MM.1S (cell line): ENCODE data around the gene DSCAM.

Experiments used
- DNase-seq: peaks from one replicate; pipeline ENCODE4 v3.0.0-alpha.2; 2015
- H2AFZ ChIP-seq: fragments of 300-600 bp; sonication (generic); 2 replicates; pipeline ENCODE4 v1.6.0; 2016; ENCODE audit warnings: antibody characterized with exemption, low read length
- H3F3A ChIP-seq: fragments of 300-600 bp; sonication (generic); 2 replicates; pipeline ENCODE4 v1.6.1; 2016; ENCODE audit warnings: mild to moderate bottlenecking, antibody characterized with exemption, low read length, moderate library complexity, mixed read lengths; ENCODE audit not compliant: insufficient read depth
- H3K27ac ChIP-seq: fragments of 300-600 bp; sonication (generic); 2 replicates; pipeline ENCODE4 v1.5.1; 2016; ENCODE audit warnings: mild to moderate bottlenecking, low read length
- H3K27me3 ChIP-seq: fragments of 300-600 bp; sonication (generic); replicated peaks from 2 replicates; pipeline ENCODE4 v1.6.0; 2016; ENCODE audit warnings: low read length; ENCODE audit not compliant: insufficient read depth
- H3K36me3 ChIP-seq: fragments of 300-600 bp; sonication (generic); replicated peaks from 2 replicates; pipeline ENCODE4 v1.6.1; 2016; ENCODE audit warnings: mild to moderate bottlenecking, low read length, mixed read lengths; ENCODE audit not compliant: insufficient read depth
- H3K4me1 ChIP-seq: fragments of 300-600 bp; sonication (generic); 2 replicates; pipeline ENCODE4 v1.6.1; 2016; ENCODE audit warnings: low read length, mixed read lengths
- H3K4me2 ChIP-seq: fragments of 300-600 bp; sonication (generic); 2 replicates; pipeline ENCODE4 v1.6.0; 2016; ENCODE audit warnings: low read depth, low read length
- H3K4me3 ChIP-seq: fragments of 300-600 bp; sonication (generic); 2 replicates; pipeline ENCODE4 v1.5.1; 2016; ENCODE audit warnings: low read length, mixed read lengths
- H3K79me2 ChIP-seq: fragments of 300-600 bp; sonication (generic); 2 replicates; pipeline ENCODE4 v1.6.1; 2016; ENCODE audit warnings: mixed run types, low read length, mixed read lengths
- H3K9ac ChIP-seq: fragments of 300-600 bp; sonication (generic); 2 replicates; pipeline ENCODE4 v1.6.1; 2016; ENCODE audit warnings: low read length, mixed read lengths
- H3K9me2 ChIP-seq: fragments of 300-600 bp; sonication (generic); replicated peaks from 2 replicates; pipeline ENCODE4 v1.6.1; 2016; ENCODE audit warnings: mild to moderate bottlenecking, low read length, mixed read lengths; ENCODE audit not compliant: insufficient read depth
- H3K9me3 ChIP-seq: fragments of 300-600 bp; sonication (generic); replicated peaks from 2 replicates; pipeline ENCODE4 v1.6.1; 2016; ENCODE audit warnings: mild to moderate bottlenecking, low read length, mixed read lengths; ENCODE audit not compliant: insufficient read depth
- H4K20me1 ChIP-seq: fragments of 300-600 bp; sonication (generic); 2 replicates; pipeline ENCODE4 v1.6.1; 2016; ENCODE audit warnings: mild to moderate bottlenecking, low read length, moderate library complexity, mixed read lengths; ENCODE audit not compliant: insufficient read depth
- EZH2 ChIP-seq: fragments of 300-600 bp; sonication (generic); optimal IDR thresholded peaks from 2 replicates; pipeline ENCODE3; 2017; ENCODE audit warnings: low read depth, mild to moderate bottlenecking, antibody characterized with exemption, low read length, mixed read lengths
- EZH2phosphoT487 ChIP-seq: fragments of 300-600 bp; sonication (generic); IDR thresholded peaks from 2 replicates; pipeline ENCODE4 v1.6.1; 2018; ENCODE audit warnings: antibody characterized with exemption, low read length
- TF ChIP-seq, protein P1 (sequence below): fragments of 300-600 bp; sonication (generic); IDR thresholded peaks from 2 replicates; pipeline ENCODE4 v1.5.1; 2016; ENCODE audit warnings: antibody characterized with exemption, low read length, mixed read lengths

DSCAM gene

GRCh38 chr21:40504825-40505224 is 342.1 kb downstream of the DSCAM start:
- no peak overlapping the region for H3K4me3 ChIP-seq
- H3K4me2 ChIP-seq: no peak overlapping the region
- H3K79me2 ChIP-seq: no peaks in the 10 kb centered on the region
- no peaks in the 10 kb centered on the region for H4K20me1 ChIP-seq
- no peaks in the 10 kb centered on the region for H3K36me3 ChIP-seq
- no peaks in the 10 kb centered on the region for H3F3A ChIP-seq
- no peak overlapping the region for H2AFZ ChIP-seq
- no peaks in the 10 kb centered on the region for H3K9me2 ChIP-seq
- DNase-seq: no peak
- no peaks in the 10 kb centered on the region for H3K4me1 ChIP-seq
- no peaks in the 10 kb centered on the region for H3K27me3 ChIP-seq
- no peak overlapping the region for H3K27ac ChIP-seq
- TF ChIP-seq EZH2 (no peak), EZH2phosphoT487 (no peak)
- TF ChIP-seq, protein P1, sequence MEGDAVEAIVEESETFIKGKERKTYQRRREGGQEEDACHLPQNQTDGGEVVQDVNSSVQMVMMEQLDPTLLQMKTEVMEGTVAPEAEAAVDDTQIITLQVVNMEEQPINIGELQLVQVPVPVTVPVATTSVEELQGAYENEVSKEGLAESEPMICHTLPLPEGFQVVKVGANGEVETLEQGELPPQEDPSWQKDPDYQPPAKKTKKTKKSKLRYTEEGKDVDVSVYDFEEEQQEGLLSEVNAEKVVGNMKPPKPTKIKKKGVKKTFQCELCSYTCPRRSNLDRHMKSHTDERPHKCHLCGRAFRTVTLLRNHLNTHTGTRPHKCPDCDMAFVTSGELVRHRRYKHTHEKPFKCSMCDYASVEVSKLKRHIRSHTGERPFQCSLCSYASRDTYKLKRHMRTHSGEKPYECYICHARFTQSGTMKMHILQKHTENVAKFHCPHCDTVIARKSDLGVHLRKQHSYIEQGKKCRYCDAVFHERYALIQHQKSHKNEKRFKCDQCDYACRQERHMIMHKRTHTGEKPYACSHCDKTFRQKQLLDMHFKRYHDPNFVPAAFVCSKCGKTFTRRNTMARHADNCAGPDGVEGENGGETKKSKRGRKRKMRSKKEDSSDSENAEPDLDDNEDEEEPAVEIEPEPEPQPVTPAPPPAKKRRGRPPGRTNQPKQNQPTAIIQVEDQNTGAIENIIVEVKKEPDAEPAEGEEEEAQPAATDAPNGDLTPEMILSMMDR: no peak
- H3K9ac ChIP-seq: no peak overlapping the region
- no peaks in the 10 kb centered on the region for H3K9me3 ChIP-seq

DNA sequence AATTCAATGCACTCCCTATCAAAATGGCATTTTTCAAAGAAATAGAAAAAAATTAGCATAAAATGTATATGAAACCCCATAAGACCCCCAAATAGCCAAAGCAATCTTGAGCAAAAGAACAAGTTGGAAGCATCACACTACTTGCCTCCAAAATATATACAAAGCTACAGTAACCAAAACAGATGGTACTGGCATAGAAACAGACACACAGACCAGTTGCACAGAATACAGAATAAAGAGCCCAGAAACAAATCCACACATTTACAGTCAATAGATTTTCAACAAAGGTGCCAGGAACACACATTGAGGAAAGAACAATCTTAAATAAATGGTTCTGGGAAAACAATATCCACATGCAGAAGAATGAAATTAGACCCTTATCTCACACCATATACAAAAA is 350.8 kb downstream of the DSCAM start:
- H2AFZ ChIP-seq: no peak overlapping the region
- no peak for DNase-seq
- H3K27ac ChIP-seq: no peak overlapping the region
- H3K9ac ChIP-seq: no peak overlapping the region
- no peaks in the 10 kb centered on the region for H3K4me1 ChIP-seq
- H3K79me2 ChIP-seq: no peaks in the 10 kb centered on the region
- no peak for TF ChIP-seq EZH2
- TF ChIP-seq EZH2phosphoT487: no peak
- TF ChIP-seq, protein P1: no peak
- no peaks in the 10 kb centered on the region for H3K27me3 ChIP-seq
- no peaks in the 10 kb centered on the region for H3K9me2 ChIP-seq
- no peaks in the 10 kb centered on the region for H4K20me1 ChIP-seq
- no peak overlapping the region for H3K4me3 ChIP-seq
- no peak overlapping the region for H3K4me2 ChIP-seq
- no peaks in the 10 kb centered on the region for H3K36me3 ChIP-seq
- no peaks in the 10 kb centered on the region for H3K9me3 ChIP-seq
- no peaks in the 10 kb centered on the region for H3F3A ChIP-seq

DNA sequence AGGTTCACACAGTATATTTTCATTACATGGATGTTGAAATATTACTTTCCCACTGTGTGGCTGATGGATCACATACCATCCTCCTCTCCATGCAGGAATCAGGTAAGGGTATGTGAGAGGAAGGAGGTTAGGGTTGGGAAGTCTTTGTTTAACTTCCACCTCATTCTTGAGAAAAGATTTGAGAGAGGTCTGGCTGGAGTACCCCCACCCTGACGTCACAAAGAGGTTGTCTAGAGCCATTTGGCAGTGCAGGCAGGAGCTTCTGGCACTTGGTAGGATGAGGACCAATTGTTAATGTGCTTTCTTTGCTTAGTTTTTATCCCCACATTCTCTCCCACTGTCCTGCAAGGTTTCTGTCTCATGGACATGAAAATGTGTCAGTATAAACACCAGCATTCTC is 356.6 kb downstream of the DSCAM start:
- Histone ChIP-seq H3K79me2 (no peaks in the 10 kb centered on the region), H3K27me3 (no peaks in the 10 kb centered on the region), H3K9ac (no peak overlapping the region), H3K4me3 (no peak overlapping the region), H3K9me2 (no peaks in the 10 kb centered on the region), H2AFZ (no peak overlapping the region), H3K4me2 (no peak overlapping the region), H3K4me1 (no peaks in the 10 kb centered on the region), H3K36me3 (no peaks in the 10 kb centered on the region), H3K9me3 (no peaks in the 10 kb centered on the region), H4K20me1 (no peaks in the 10 kb centered on the region), H3F3A (no peaks in the 10 kb centered on the region), H3K27ac (no peak overlapping the region)
- no peak for DNase-seq
- TF ChIP-seq EZH2 (no peak), EZH2phosphoT487 (no peak)
- TF ChIP-seq, protein P1: no peak
